HCT116 (cell line): ENCODE data around the gene DNAH7. TPM values are rescaled to one million over a fixed set of nuclear protein-coding genes. Genes with fewer than 3 reads are reported as not detected.
"Not testable (repeated sequence)": the region's sequence is repeated elsewhere in the genome, so short reads cannot be mapped to it uniquely, and the experiment has no call there.

ENCODE experiments used
- ATAC-seq: fragments of 200-7000 bp; cut with Tn5 transposase; 2 replicates; pipeline ENCODE4 v1.9.1; 2020; ENCODE audit warnings: mild to moderate bottlenecking, moderate library complexity
- BruUV-seq: library from RNA; stranded (reverse); fragments of 400-500 nt; replicated peaks from 2 replicates; lab custom pipeline; 2021; lab: Mats Ljungman, UMichigan
- CTCF ChIA-PET: fragments of 300-600 bp; sonication (Branson Sonifier 250); formaldehyde crosslinking; loops from one replicate; lab custom pipeline; 2021; ENCODE audit warnings: antibody characterized with exemption; lab: Charles Lee
- POLR2A ChIA-PET: fragments of 300-600, 350-600 bp; sonication (Branson Sonifier 250); formaldehyde crosslinking; loops from one replicate; lab custom pipeline; 2021; ENCODE audit warnings: antibody characterized with exemption; lab: Charles Lee
- RAD21 ChIA-PET, 2 experiments: fragments of 300-600 bp; sonication (Branson Sonifier 250); formaldehyde crosslinking; loops; one replicate each; lab custom pipeline; 2023; ENCODE audit warnings: low total read pairs in 2 of 2; ENCODE audit not compliant: uncharacterized antibody in 2 of 2, unreplicated experiment in 2 of 2, low non-redundant PET in 1 of 2; lab: Charles Lee
- DNase-seq: peaks from one replicate; pipeline ENCODE4 v3.0.0-alpha.2; 2010; ENCODE audit warnings: low read depth, low spot score
- H2AFZ ChIP-seq: fragments of 200-600 bp; shearing (Covaris generic), sonication (generic); 2 replicates; pipeline ENCODE4 v1.6.1; 2017; ENCODE audit warnings: low read depth, mixed run types, mixed read lengths, antibody characterized with exemption, low read length; ENCODE audit not compliant: poor library complexity, severe bottlenecking
- H3K27ac ChIP-seq: 2 replicates; pipeline ENCODE4 v1.5.1; 2012; ENCODE audit warnings: low read depth, low read length
- H3K27me3 ChIP-seq: fragments of 200-600 bp; sonication (generic); 2 replicates; pipeline ENCODE4 v1.6.1; 2016; ENCODE audit warnings: mixed run types, low read length, mixed read lengths; ENCODE audit not compliant: insufficient read depth
- H3K36me3 ChIP-seq, 2 experiments: fragments of 200-500 bp in 1 of 2; fragments of 200-600 bp in 1 of 2; sonication (Bioruptor generic) in 1 of 2; sonication (generic) in 1 of 2; 2 replicates each; pipeline versions ENCODE4 v1.5.1 to v1.6.1; 2014 to 2016; ENCODE audit warnings: low read length in 2 of 2, inconsistent platforms in 1 of 2, mixed read lengths in 1 of 2, mixed run types in 1 of 2; ENCODE audit not compliant: insufficient read depth in 2 of 2, control insufficient read depth in 1 of 2
- H3K4me1 ChIP-seq, 2 experiments: fragments of 200-600 bp in 1 of 2; sonication (generic) in 1 of 2; 2 replicates each; pipeline versions ENCODE4 v1.5.1 to v1.6.1; 2012 to 2017; ENCODE audit warnings: low read length in 2 of 2, inconsistent platforms in 1 of 2, mild to moderate bottlenecking in 1 of 2, mixed read lengths in 1 of 2, mixed run types in 1 of 2, moderate library complexity in 1 of 2; ENCODE audit not compliant: insufficient read depth in 2 of 2, control insufficient read depth in 1 of 2
- H3K4me2 ChIP-seq: fragments of 200-600 bp; sonication (generic); 2 replicates; pipeline ENCODE4 v1.6.1; 2017; ENCODE audit warnings: mixed run types, low read length, mixed read lengths
- H3K4me3 ChIP-seq, 2 experiments: fragments of 200-600 bp in 1 of 2; sonication (generic) in 1 of 2; replicated peaks in 1 of 2; 2 replicates each; pipeline ENCODE4 v1.5.1; 2011 to 2016; ENCODE audit warnings: low read length in 2 of 2, control low read depth in 1 of 2, low read depth in 1 of 2, mild to moderate bottlenecking in 1 of 2, mixed read lengths in 1 of 2, mixed run types in 1 of 2
- H3K79me2 ChIP-seq: fragments of 200-600 bp; sonication (generic); 2 replicates; pipeline ENCODE4 v1.6.1; 2017; ENCODE audit warnings: mild to moderate bottlenecking, mixed run types, low read length, moderate library complexity, mixed read lengths; ENCODE audit not compliant: insufficient read depth
- H3K9ac ChIP-seq: fragments of 200-600 bp; sonication (generic); 2 replicates; pipeline ENCODE4 v1.6.1; 2016; ENCODE audit warnings: low read length, mixed read lengths
- H3K9me2 ChIP-seq: fragments of 200-600 bp; sonication (generic), shearing (Covaris generic); 2 replicates; pipeline ENCODE4 v1.6.1; 2017; ENCODE audit warnings: mixed run types, mild to moderate bottlenecking, moderate library complexity; ENCODE audit not compliant: insufficient read depth
- H3K9me3 ChIP-seq, 2 experiments: fragments of 200-500 bp in 1 of 2; fragments of 200-600 bp in 1 of 2; sonication (Bioruptor generic) in 1 of 2; sonication (generic) in 1 of 2; 2 replicates each; pipeline ENCODE4 v1.6.1; 2014 to 2017; ENCODE audit warnings: low read length in 2 of 2, mixed read lengths in 2 of 2, inconsistent platforms in 1 of 2, low read depth in 1 of 2, mild to moderate bottlenecking in 1 of 2, mixed run types in 1 of 2, moderate library complexity in 1 of 2; ENCODE audit not compliant: control insufficient read depth in 1 of 2, insufficient read depth in 1 of 2
- H4K20me1 ChIP-seq: fragments of 200-600 bp; sonication (generic), shearing (Covaris generic); 2 replicates; pipeline ENCODE4 v1.6.1; 2017; ENCODE audit warnings: mixed run types, mild to moderate bottlenecking, moderate library complexity; ENCODE audit not compliant: insufficient read depth
- CBX3 ChIP-seq: IDR thresholded peaks from 2 replicates; pipeline ENCODE4 v1.6.1; 2012; ENCODE audit warnings: low read depth
- EZH2 ChIP-seq: fragments of 200-600 bp; sonication (generic); IDR thresholded peaks from 2 replicates; pipeline ENCODE4 v1.6.1; 2017; ENCODE audit warnings: antibody characterized with exemption, mixed run types
- JUND ChIP-seq: IDR thresholded peaks from 2 replicates; pipeline ENCODE4 v1.6.1; 2012
- POLR2A ChIP-seq: IDR thresholded peaks from 2 replicates; pipeline ENCODE4 v1.7.0; 2011; ENCODE audit warnings: borderline replicate concordance; ENCODE audit not compliant: insufficient read depth, insufficient read length; ENCODE audit errors: extremely low read depth
- SIN3A ChIP-seq: IDR thresholded peaks from 2 replicates; pipeline ENCODE4 v1.6.1; 2012; ENCODE audit warnings: low read depth
- SP1 ChIP-seq: IDR thresholded peaks from 2 replicates; pipeline ENCODE4 v1.6.1; 2012; ENCODE audit warnings: low read depth
- SRF ChIP-seq: IDR thresholded peaks from 2 replicates; pipeline ENCODE4 v1.6.1; 2012; ENCODE audit warnings: low read depth
- TCF7L2 ChIP-seq: IDR thresholded peaks from 2 replicates; pipeline ENCODE4 v1.7.0; 2011; ENCODE audit warnings: borderline replicate concordance, inconsistent platforms; ENCODE audit not compliant: insufficient read depth, insufficient read length; ENCODE audit errors: extremely low read depth
- ZFX ChIP-seq: fragments of 450-650 bp; IDR thresholded peaks from 2 replicates; pipeline ENCODE4 v1.6.1; 2017
- ZNF274 ChIP-seq: fragments of 200-500 bp; sonication (Bioruptor generic); IDR thresholded peaks from 2 replicates; pipeline ENCODE4 v1.6.1; 2014; ENCODE audit warnings: mild to moderate bottlenecking, low read depth, low read length, inconsistent platforms
- intact Hi-C: fragments of 100-400 bp; cut with micrococcal nuclease; formaldehyde crosslinking; loops from 2 replicates; pipeline ENCODE4 v1.10.0; 2022
- total RNA-seq: library from RNA; stranded (reverse); gene quantifications from one replicate; pipeline ENCODE4 v1.2.1, GENCODE V29; 2021; ENCODE audit not compliant: unreplicated experiment
- TF ChIP-seq, protein P1 (sequence below): IDR thresholded peaks from 2 replicates; pipeline ENCODE4 v1.6.1; 2012

Gene DNAH7
- total RNA-seq, 1 experiment from 2014 or later: not detected

DNA sequence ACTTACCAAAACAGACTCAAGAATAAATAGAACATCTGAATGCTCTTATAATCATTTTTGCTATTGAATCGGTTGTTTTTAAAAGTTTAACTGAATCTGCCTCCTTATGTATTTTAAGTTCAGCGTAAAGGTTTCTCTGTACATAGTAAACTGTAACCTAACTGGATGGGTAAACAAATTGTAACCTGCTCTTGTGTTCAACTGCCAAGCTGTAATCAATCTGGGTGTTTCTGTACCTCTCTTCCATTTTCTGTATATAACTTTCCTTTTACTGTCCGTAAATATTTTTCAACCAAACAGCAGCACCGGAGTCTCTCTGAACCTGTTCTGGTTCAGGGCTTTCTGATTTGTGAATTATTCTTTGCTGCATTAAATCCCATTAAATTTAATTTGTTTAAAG, 27.6 kb upstream of the DNAH7 start (continued):
- TF ChIP-seq POLR2A (no peak), ZNF274 (no peak), JUND (no peak), SP1 (no peak), EZH2 (no peak), TCF7L2 (no peak)
- TF ChIP-seq, protein P1, sequence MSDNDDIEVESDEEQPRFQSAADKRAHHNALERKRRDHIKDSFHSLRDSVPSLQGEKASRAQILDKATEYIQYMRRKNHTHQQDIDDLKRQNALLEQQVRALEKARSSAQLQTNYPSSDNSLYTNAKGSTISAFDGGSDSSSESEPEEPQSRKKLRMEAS: no peak

- H3K36me3 ChIP-seq, H3K4me2 ChIP-seq, intact Hi-C loops, POLR2A ChIA-PET, H2AFZ ChIP-seq, H3K9me2 ChIP-seq, H3K4me3 ChIP-seq, H3K27me3 ChIP-seq, RAD21 ChIA-PET, H3K79me2 ChIP-seq, H3K4me1 ChIP-seq, BruUV-seq, H3K27ac ChIP-seq, H3K9ac ChIP-seq, ATAC-seq, DNase-seq, H4K20me1 ChIP-seq, H3K9me3 ChIP-seq: not testable (repeated sequence)
- CTCF ChIA-PET: interaction anchor here (1.0 kb wide), 1 partner anchor 11 kb away, joined by 3 read pairs; no protein-coding TSS in a partner anchor
These were observed 20.8 kb upstream of the DNAH7 start for GRCh38 chr2:196089448-196089847.

DNA sequence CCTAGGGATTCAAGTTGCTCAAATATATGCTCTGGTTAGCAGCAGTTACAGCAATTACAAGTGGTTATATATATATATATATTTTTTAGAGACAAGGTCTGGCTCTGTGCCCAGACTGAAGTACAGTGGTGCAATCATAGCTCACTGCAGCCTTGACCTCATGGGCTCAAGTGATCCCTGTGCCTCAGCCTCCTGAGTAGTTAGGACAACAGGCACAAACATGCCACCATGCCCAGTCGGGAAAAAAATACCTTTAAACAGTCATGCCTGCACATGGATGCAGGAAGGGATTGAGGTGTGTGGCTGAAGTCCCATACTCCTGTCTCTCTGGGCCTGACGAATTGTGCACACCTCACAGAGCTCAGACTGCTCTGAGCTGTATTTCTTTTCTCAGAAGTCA, 19.6 kb upstream of the DNAH7 start:
- Histone ChIP-seq H3K36me3 (no peaks in the 10 kb centered on the region), H3K4me1 (no peaks in the 10 kb centered on the region), H4K20me1 (no peaks in the 10 kb centered on the region), H2AFZ (no peak overlapping the region), H3K27ac (no peak overlapping the region), H3K4me3 (no peak overlapping the region), H3K27me3 (no peaks in the 10 kb centered on the region), H3K9ac (no peak overlapping the region), H3K9me2 (no peaks in the 10 kb centered on the region), H3K79me2 (no peaks in the 10 kb centered on the region), H3K4me2 (no peak overlapping the region), H3K9me3 (no peaks in the 10 kb centered on the region)
- ATAC-seq: no peak
- ChIA-PET CTCF (interaction anchor here (1.3 kb wide), 1 partner anchor 10 kb away, joined by 3 read pairs; no protein-coding TSS in a partner anchor), POLR2A (no interaction called here), RAD21 (no interaction called here)
- intact Hi-C loops: no loop called here
- no TSS peak for BruUV-seq
- no peak for DNase-seq
- no peak for TF ChIP-seq SRF
- no peak for TF ChIP-seq EZH2
- no peak for TF ChIP-seq SIN3A
- TF ChIP-seq SP1: no peak
- TF ChIP-seq ZFX: no peak
- no peak for TF ChIP-seq TCF7L2
- no peak for TF ChIP-seq CBX3
